HepG2 (cell line): ENCODE results near the gene GTF2B. TPM values are rescaled to one million over a fixed set of nuclear protein-coding genes. Genes with fewer than 3 reads are reported as not detected.

Source experiments
- ATF7-NPFF ChIP-seq: sonication (generic); formaldehyde crosslinking; IDR thresholded peaks from 2 replicates; pipeline ENCODE4 v1.8.1; 2023; ENCODE audit warnings: mild to moderate bottlenecking, low read depth, missing genetic modification reagents, moderate library complexity
- BCL3 ChIP-seq: sonication (generic); formaldehyde crosslinking; IDR thresholded peaks from 2 replicates; pipeline ENCODE4 v1.5.1; 2020; ENCODE audit warnings: mild to moderate bottlenecking, missing genetic modification reagents, moderate library complexity
- ELF3 ChIP-seq: IDR thresholded peaks from 2 replicates; pipeline ENCODE4 v1.6.1; 2016; ENCODE audit warnings: missing genetic modification reagents, missing compliant biosample characterization
- FOXC1 ChIP-seq: sonication (generic); formaldehyde crosslinking; IDR thresholded peaks from 2 replicates; pipeline ENCODE4 v1.8.0; 2022; ENCODE audit warnings: mild to moderate bottlenecking, missing genetic modification reagents, borderline replicate concordance
- HNRNPUL1 ChIP-seq: fragments of 200-400 bp; formaldehyde crosslinking; IDR thresholded peaks from 2 replicates; pipeline ENCODE4 v1.6.1; 2017; ENCODE audit warnings: low read depth, mild to moderate bottlenecking, low read length, moderate library complexity
- MTA3 ChIP-seq: sonication (generic); formaldehyde crosslinking; IDR thresholded peaks from 2 replicates; pipeline ENCODE4 v1.4.0; 2020; ENCODE audit warnings: missing genetic modification reagents
- PHB2 ChIP-seq: fragments of 450-650 bp; IDR thresholded peaks from 2 replicates; pipeline ENCODE4 v1.6.1; 2018; ENCODE audit not compliant: partially characterized antibody
- REST ChIP-seq, 2 experiments: IDR thresholded peaks; 2 replicates each; pipeline ENCODE4 v1.6.1; 2011 to 2012; ENCODE audit warnings: low read length in 2 of 2, borderline replicate concordance in 1 of 2, low read depth in 1 of 2, mild to moderate bottlenecking in 1 of 2, moderate library complexity in 1 of 2
- SMARCC2 ChIP-seq: fragments of 450-650 bp; IDR thresholded peaks from 2 replicates; pipeline ENCODE4 v1.6.1; 2017; ENCODE audit warnings: antibody characterized with exemption, mild to moderate bottlenecking
- ZBTB44 ChIP-seq: sonication (generic); formaldehyde crosslinking; IDR thresholded peaks from 2 replicates; pipeline ENCODE4 v1.4.0; 2020; ENCODE audit warnings: missing genetic modification reagents
- ZMAT3 ChIP-seq: sonication (generic); formaldehyde crosslinking; conservative IDR thresholded peaks from 2 replicates; pipeline ENCODE4 v1.7.0; 2021; ENCODE audit warnings: missing genetic modification reagents
- ZNF280B ChIP-seq: sonication (generic); formaldehyde crosslinking; IDR thresholded peaks from 2 replicates; pipeline ENCODE4 v1.5.0; 2020; ENCODE audit warnings: missing genetic modification reagents, mild to moderate bottlenecking, borderline replicate concordance
- ZNF556 ChIP-seq: sonication (generic); formaldehyde crosslinking; IDR thresholded peaks from 2 replicates; pipeline ENCODE4 v1.4.0; 2020; ENCODE audit warnings: mild to moderate bottlenecking, missing genetic modification reagents, borderline replicate concordance
- ZNF569 ChIP-seq: sonication (generic); formaldehyde crosslinking; IDR thresholded peaks from 2 replicates; pipeline ENCODE4 v1.5.0; 2020; ENCODE audit warnings: mild to moderate bottlenecking, missing genetic modification reagents, moderate library complexity, borderline replicate concordance
- ZNF687 ChIP-seq: sonication (generic); formaldehyde crosslinking; IDR thresholded peaks from 2 replicates; pipeline ENCODE4 v1.5.1; 2020; ENCODE audit warnings: mild to moderate bottlenecking, missing genetic modification reagents, moderate library complexity
- ZNF749 ChIP-seq: sonication (generic); formaldehyde crosslinking; IDR thresholded peaks from 2 replicates; pipeline ENCODE4 v1.8.0; 2022; ENCODE audit warnings: mild to moderate bottlenecking, missing genetic modification reagents, moderate library complexity, borderline replicate concordance
- polyA plus RNA-seq, 8 experiments: library from polyadenylated mRNA; depleted of rRNA in 3 of 8; stranded (reverse) in 7 of 8; unstranded in 1 of 8; fragments of >200 nt; fragmentation: Illumina TruSeq in 4 of 8; extraction: Trizol in 4 of 8; gene quantifications; 2 replicates each; pipeline versions ENCODE4 v1.2.1 to v1.2.3, GENCODE V29; 2011 to 2016; ENCODE audit warnings: low read depth in 4 of 8, missing spikeins in 1 of 8, mixed read lengths in 1 of 8; ENCODE audit not compliant: insufficient read depth in 1 of 8
- total RNA-seq, 5 experiments: library from RNA; depleted of rRNA; stranded (reverse); fragments of >200 nt; fragmentation: Illumina TruSeq; extraction: Trizol; gene quantifications; 2 replicates each; pipeline ENCODE4 v1.2.3, GENCODE V29; 2016; ENCODE audit warnings: low read depth in 1 of 5

The GTF2B gene
- total and polyA plus RNA-seq, 2 of the 13 experiments (the other 11 are each of a cell fraction or from before 2014, with no cell fraction given): 31.5 to 43.4 TPM

GRCh38 chr1:88935522-88936222 lies 44.3 kb upstream of the GTF2B start (continued):
- no peak for TF ChIP-seq REST (IDR thresholded peaks at IDR 0.05; ENCODE audit: borderline replicate concordance in 1 of 2, low read depth in 1 of 2, low read length in 2 of 2)
- TF ChIP-seq HNRNPUL1: no peak
- TF ChIP-seq ZNF687 (CRISPR knock-in tag): no peak
- TF ChIP-seq SMARCC2: no peak
- TF ChIP-seq FOXC1 (CRISPR knock-in tag): no peak
- TF ChIP-seq PHB2: no peak
- no peak for TF ChIP-seq ZNF569 (CRISPR knock-in tag)
- peak; percentile 17; the same call in 1 of the 2 replicates for TF ChIP-seq ATF7-NPFF (CRISPR knock-in tag)
- TF ChIP-seq ZNF556 (CRISPR knock-in tag): no peak; the same call in 1 of the 2 replicates
- no peak for TF ChIP-seq ZMAT3 (CRISPR knock-in tag)
- no peak for TF ChIP-seq ZBTB44 (CRISPR knock-in tag)
- TF ChIP-seq ELF3: 0 out of 2 replicates have a peak, but pooled peaks have one; percentile 24
- TF ChIP-seq ZNF280B (CRISPR knock-in tag): no peak
- no peak for TF ChIP-seq BCL3 (CRISPR knock-in tag)
- no peak for TF ChIP-seq MTA3
- TF ChIP-seq ZNF749 (CRISPR knock-in tag): no peak
